Progenitor cell of endocrine pancreas (in vitro differentiated cells): ENCODE results near the gene AMBP. TPM values are rescaled to one million over a fixed set of nuclear protein-coding genes. Genes with fewer than 3 reads are reported as not detected.
"Not testable (repeated sequence)": the region's sequence is repeated elsewhere in the genome, so short reads cannot be mapped to it uniquely, and the experiment has no call there.

Experiments used
- DNase-seq: peaks from one replicate; pipeline ENCODE4 v3.0.0; 2021; ENCODE audit warnings: low spot score; ENCODE audit not compliant: unreplicated experiment
- H3K27ac Mint-ChIP-seq: 2 replicates; pipeline ENCODE4 v1.8.0; 2021; ENCODE audit warnings: mild to moderate bottlenecking, moderate library complexity, mixed read lengths
- H3K27me3 Mint-ChIP-seq: 2 replicates; pipeline ENCODE4 v1.8.0; 2021; ENCODE audit warnings: mixed read lengths
- H3K36me3 Mint-ChIP-seq: 2 replicates; pipeline ENCODE4 v1.8.0; 2022; ENCODE audit warnings: mixed read lengths; ENCODE audit not compliant: insufficient read depth
- H3K4me1 Mint-ChIP-seq: 2 replicates; pipeline ENCODE4 v1.8.0; 2021; ENCODE audit warnings: low read depth, mixed read lengths
- H3K4me3 Mint-ChIP-seq: 2 replicates; pipeline ENCODE4 v1.8.0; 2021; ENCODE audit warnings: low read depth, mild to moderate bottlenecking, moderate library complexity, mixed read lengths
- H3K9me3 Mint-ChIP-seq: 2 replicates; pipeline ENCODE4 v1.8.0; 2021; ENCODE audit warnings: low read depth, mixed read lengths
- total RNA-seq: library from RNA; stranded (reverse); gene quantifications from 2 replicates; pipeline ENCODE4 v1.2.1, GENCODE V29; 2021
- TF ChIP-seq, protein P1 (sequence below): fragments of 200-600 bp; sonication (generic); IDR thresholded peaks from one replicate; pipeline ENCODE4 v1.5.0; 2021; ENCODE audit warnings: antibody characterized with exemption, mild to moderate bottlenecking; ENCODE audit not compliant: unreplicated experiment

AMBP gene
- total RNA-seq, 1 donor from 2014 or later, result 678 TPM

GRCh38 chr9:114084282-114085073 is 6.4 kb upstream of the AMBP start:
- Mint-ChIP-seq H3K27me3 (no peaks in the 10 kb centered on the region), H3K4me1 (peaks cover 40% of the 10 kb centered on the region), H3K27ac (no peak overlapping the region), H3K9me3 (peaks cover 16% of the 10 kb centered on the region), H3K4me3 (no peak overlapping the region), H3K36me3 (peaks cover 9% of the 10 kb centered on the region)
- TF ChIP-seq, protein P1, sequence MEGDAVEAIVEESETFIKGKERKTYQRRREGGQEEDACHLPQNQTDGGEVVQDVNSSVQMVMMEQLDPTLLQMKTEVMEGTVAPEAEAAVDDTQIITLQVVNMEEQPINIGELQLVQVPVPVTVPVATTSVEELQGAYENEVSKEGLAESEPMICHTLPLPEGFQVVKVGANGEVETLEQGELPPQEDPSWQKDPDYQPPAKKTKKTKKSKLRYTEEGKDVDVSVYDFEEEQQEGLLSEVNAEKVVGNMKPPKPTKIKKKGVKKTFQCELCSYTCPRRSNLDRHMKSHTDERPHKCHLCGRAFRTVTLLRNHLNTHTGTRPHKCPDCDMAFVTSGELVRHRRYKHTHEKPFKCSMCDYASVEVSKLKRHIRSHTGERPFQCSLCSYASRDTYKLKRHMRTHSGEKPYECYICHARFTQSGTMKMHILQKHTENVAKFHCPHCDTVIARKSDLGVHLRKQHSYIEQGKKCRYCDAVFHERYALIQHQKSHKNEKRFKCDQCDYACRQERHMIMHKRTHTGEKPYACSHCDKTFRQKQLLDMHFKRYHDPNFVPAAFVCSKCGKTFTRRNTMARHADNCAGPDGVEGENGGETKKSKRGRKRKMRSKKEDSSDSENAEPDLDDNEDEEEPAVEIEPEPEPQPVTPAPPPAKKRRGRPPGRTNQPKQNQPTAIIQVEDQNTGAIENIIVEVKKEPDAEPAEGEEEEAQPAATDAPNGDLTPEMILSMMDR, result no peak
- no peak for DNase-seq

DNA sequence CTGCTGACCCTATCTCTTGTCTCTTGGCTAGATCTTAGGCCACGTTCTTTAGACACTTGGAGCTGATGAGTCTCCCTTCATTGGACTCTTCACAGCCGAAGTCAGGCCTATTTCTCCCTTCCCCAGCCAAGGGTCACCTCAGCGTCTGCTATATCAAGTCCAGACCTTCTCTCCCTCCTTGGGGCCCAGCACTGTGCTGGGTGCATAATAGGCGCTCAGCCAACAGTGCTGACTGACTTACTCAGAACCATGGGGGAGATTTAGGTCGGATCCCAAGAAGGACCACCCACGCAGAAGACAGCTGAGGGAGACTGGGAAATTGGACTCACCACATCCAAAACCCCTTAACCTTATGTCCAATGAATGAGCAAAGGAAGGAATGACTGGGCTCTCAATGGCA is 5.6 kb upstream of the AMBP start:
- H3K27me3 Mint-ChIP-seq, result no peaks in the 10 kb centered on the region
- no peak overlapping the region for H3K27ac Mint-ChIP-seq
- TF ChIP-seq, protein P1, result no peak
- H3K36me3 Mint-ChIP-seq, result peaks cover 10% of the 10 kb centered on the region
- peaks cover 44% of the 10 kb centered on the region for H3K4me1 Mint-ChIP-seq
- peaks cover 16% of the 10 kb centered on the region for H3K9me3 Mint-ChIP-seq
- no peak overlapping the region for H3K4me3 Mint-ChIP-seq
- no peak for DNase-seq

- not testable (repeated sequence) for H3K27me3 Mint-ChIP-seq, H3K36me3 Mint-ChIP-seq, DNase-seq, H3K4me3 Mint-ChIP-seq
- Mint-ChIP-seq H3K27ac (peak overlapping the region; percentile 88), H3K4me1 (peaks cover 48% of the 10 kb centered on the region), H3K9me3 (peaks cover 16% of the 10 kb centered on the region)
Observed at GRCh38 chr9:114082763-114083412, 4.8 kb upstream of the AMBP start.

DNA sequence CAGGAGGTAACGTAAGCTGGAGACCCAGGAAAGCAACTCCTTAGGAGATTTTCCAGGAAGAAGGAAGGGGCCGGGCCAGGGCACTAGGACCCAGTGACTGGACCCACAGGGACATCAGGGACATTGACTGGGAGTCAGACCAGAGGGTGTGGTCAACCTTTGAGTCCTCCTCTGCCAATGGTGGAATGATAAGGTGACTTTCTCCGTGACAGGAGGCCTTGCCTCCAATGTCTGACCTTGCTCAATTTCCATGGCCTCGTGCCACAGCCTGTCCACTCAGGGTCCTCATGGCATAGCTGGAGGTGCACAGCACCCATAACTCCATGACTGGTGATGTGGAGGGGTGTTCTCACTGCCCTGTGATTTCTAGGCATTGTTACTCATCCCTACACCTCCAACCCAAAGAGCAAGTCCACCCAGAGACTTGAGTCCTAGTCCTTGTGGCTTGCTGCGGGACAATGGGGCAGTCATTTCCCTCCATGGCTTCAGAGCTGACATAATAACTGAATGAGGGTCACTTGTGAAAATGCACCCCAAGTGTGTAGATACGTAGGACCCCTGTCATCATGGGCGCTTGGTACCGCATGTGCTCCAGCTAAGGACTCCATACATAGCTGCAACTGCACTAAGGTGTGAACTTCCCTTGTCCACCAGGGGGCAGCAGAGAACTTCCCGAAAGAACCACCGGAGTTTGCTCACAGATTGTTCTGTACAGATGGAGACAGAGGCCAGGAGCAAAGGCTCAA is 4.1 kb upstream of the AMBP start:
- Mint-ChIP-seq H3K4me1 (peaks cover 55% of the 10 kb centered on the region), H3K27ac (peak overlapping the region; percentile 98), H3K9me3 (peaks cover 15% of the 10 kb centered on the region), H3K36me3 (peaks cover 8% of the 10 kb centered on the region), H3K27me3 (no peaks in the 10 kb centered on the region), H3K4me3 (no peak overlapping the region)
- peak; percentile 83 for DNase-seq
- TF ChIP-seq, protein P1, result peak; percentile 88

GRCh38 chr9:114081441-114082016 is 3.4 kb upstream of the AMBP start:
- no peaks in the 10 kb centered on the region for H3K27me3 Mint-ChIP-seq
- H3K4me1 Mint-ChIP-seq, result peaks cover 61% of the 10 kb centered on the region
- peak overlapping the region; percentile 98 for H3K27ac Mint-ChIP-seq
- peak overlapping the region; percentile 18 for H3K4me3 Mint-ChIP-seq
- TF ChIP-seq, protein P1, result no peak
- no peak for DNase-seq
- peaks cover 6% of the 10 kb centered on the region for H3K36me3 Mint-ChIP-seq
- peaks cover 10% of the 10 kb centered on the region for H3K9me3 Mint-ChIP-seq
